HTERT RPE-1 (cell line): ENCODE data around the gene NPPB.

ENCODE experiments used
- in situ Hi-C: fragments of 300-500 bp; cut with MboI; formaldehyde crosslinking; loops from 4 replicates; pipeline ENCODE4 v1.14.3; 2020; ENCODE audit warnings: low sequenced_read_pairs

NPPB gene

GRCh38 chr1:11858968-11859871, 475 bp upstream of the NPPB start:
- in situ Hi-C loops: no loop called here

- in situ Hi-C loops: no loop called here
Measured at GRCh38 chr1:11858158-11858557, 587 bp downstream of the NPPB start.

GRCh38 chr1:11857164-11857851, 1.4 kb downstream of the NPPB start:
- in situ Hi-C loops: no loop called here

DNA sequence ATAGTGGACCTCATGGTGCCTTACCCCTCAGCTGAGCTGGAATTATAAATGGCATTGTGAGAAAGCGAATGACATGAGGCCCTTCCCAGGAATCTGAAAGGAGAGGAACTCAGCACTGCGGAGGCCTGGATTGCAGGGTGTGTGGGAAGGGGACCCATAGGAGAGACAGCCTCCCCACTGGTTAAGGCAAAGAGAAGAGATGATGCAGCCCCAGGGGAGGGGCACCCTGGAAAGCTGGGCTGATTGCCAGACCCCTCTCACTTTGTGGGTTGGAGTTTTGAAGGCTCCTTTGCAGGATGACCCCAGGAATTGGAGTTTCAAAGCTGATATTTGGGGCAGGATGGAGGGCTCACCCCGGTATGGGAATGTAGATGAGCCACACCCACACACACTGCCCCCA, 2.0 kb downstream of the NPPB start:
- in situ Hi-C loops: no loop called here

- in situ Hi-C loops: no loop called here
Measured at GRCh38 chr1:11855430-11855829, 3.3 kb downstream of the NPPB start.

DNA sequence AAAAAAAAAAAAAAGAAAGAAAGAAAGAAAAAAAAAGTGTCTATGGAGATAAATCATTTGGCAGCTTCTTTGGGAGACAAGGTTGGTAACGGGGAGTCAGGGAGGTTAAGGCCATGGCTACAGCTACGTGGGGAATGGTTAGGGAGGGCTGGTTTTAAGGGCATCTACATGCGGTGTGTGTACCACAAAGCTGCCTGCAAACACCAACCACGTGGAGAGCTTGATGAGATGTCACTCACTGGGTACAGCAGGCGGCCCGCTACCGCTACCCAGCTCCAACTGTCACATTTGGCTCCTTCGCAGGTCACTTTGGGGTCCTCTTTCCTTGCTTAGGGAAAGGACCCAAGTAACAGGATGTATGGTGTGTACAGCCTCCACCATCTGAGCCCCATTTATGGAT, 4.2 kb downstream of the NPPB start:
- in situ Hi-C loops: no loop called here

- in situ Hi-C loops: no loop called here
Measured at GRCh38 chr1:11851180-11851579, 7.6 kb downstream of the NPPB start.

- in situ Hi-C loops: no loop called here
Measured at GRCh38 chr1:11850156-11850555, 8.6 kb downstream of the NPPB start.

DNA sequence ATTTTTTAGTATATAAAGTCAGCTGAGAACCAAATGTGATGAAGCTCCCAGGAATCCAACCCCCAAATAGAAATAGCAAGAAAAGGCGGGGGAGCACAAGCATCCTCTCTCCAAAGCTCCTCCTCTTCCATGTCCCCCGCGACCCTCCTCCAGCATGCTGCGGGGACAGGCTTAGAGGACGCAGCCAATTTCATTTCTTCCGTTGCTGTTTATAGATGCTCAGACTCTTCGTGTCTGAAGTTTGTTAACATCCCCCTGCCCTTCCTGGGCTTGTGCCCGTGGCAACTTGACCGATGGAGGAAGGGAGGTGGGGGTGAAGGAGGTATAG, 10.4 kb downstream of the NPPB start:
- in situ Hi-C loops: no loop called here

GRCh38 chr1:11847667-11848372, 10.9 kb downstream of the NPPB start, which contains the start of gene NPPA:
Gene NPPA, minus strand, starts transcription at chr1:11847783. Its CDS starts 99 bp downstream, at chr1:11847684.
- in situ Hi-C loops: no loop called here

DNA sequence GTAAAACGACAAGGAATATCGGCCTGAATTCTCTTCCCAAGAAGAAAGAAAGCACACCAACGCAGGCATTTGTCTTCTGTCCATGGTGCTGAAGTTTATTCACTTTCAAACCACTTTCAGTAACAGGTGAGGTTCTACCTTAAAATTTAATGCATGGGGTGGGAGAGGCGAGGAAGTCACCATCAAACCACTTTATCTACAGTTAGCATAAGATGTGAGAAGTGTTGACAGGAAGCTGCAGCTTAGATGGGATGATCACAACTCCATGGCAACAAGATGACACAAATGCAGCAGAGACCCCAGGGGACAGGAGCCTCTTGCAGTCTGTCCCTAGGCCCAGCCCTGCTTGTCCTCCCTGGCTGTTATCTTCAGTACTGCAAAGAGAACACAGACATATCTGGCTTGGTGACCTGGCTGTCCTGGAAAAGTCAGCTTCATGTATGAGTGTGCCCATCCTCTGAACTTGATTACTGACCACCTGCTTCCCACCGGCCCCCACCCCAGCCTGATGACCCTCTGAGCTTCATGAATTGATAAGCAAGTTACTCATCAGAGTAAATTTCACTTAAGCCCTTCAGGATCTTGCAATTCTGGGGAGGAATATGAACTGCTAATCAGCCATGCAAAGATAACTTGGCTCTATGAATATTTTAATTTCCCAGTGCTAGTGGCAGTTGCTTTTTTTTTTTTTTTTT, 13.0 kb downstream of the NPPB start:
- in situ Hi-C loops: no loop called here

DNA sequence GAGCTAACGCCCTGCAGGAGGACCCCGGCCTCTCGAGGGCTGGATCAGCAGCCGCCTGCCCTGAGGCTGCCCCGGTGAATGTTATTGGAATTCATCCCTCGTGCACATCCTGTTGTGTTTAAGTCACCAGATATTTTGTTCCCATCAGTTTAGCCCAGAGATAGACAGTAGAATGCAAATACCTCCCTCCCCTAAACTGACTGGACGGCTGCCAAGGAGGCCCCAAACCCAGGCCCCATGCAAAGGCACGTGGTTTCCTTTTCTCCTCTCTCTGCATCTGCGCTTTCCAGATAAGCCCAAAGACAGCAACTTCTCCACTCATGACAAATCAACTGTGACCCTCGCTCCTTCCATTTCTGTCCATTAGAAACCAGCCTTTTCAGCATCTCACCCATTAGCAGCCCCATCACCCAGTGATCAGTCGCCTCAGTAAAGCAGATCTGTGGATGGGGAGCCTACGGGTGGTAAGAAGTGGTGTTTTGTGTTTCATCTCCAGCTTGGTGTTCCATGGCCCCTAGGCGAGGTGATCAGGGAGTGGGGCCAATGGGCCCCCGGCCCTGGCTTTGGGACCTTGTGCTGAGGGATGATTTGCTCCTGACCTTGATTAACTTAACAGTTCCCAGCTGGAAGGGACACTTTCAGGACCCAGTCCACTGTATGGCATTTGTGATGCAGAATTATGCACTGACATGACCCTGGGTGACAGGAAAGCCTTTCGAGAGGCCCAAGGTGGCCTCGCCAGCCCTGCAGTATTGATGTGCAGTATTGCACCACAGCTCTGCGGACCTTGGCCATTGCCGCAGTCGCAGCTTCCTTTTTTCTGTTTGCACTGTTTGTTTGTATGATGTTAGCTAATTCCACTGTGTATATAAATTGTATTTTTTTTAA, 16.3 kb downstream of the NPPB start:
- in situ Hi-C loops: no loop called here

- in situ Hi-C loops: no loop called here
Measured at GRCh38 chr1:11841245-11842153, 17.2 kb downstream of the NPPB start.

DNA sequence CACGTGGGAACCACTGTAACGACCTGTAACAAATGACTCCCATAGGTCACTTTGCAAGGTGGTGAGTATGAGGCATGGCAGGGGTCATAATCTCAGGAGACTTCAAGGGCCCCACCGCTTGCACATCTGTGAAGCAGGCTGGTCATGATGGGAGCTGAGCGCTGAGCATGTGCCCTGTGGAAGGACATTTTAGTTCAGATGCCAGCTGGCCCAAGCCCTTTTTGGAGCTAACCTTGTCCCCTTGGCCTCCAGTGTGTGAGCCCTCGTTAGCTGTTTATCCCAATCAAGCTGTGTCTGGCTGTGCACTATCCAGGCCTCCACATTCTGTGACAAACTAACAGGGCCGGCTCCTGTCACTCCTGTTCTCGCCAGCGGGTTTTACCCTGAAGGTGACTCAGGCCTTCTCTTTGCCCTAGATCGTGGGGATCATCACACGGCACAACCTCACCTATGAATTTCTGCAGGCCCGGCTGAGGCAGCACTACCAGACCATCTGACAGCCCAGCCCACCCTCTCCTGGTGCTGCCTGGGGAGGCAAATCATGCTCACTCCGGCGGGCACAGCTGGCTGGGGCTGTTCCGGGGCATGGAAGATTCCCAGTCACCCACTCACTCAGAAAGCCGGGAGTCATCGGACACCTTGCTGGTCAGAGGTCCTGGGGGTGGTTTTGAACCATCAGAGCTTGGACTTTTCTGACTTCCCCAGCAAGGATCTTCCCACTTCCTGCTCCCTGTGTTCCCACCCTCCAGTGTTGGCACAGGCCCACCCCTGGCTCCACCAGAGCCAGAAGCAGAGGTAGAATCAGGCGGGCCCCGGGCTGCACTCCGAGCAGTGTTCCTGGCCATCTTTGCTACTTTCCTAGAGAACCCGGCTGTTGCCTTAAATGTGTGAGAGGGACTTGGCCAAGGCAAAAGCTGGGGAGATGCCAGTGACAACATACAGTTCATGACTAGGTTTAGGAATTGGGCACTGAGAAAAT, 18.7 kb downstream of the NPPB start:
- in situ Hi-C loops: no loop called here

GRCh38 chr1:11838349-11839272, 20.1 kb downstream of the NPPB start:
- in situ Hi-C loops: no loop called here

DNA sequence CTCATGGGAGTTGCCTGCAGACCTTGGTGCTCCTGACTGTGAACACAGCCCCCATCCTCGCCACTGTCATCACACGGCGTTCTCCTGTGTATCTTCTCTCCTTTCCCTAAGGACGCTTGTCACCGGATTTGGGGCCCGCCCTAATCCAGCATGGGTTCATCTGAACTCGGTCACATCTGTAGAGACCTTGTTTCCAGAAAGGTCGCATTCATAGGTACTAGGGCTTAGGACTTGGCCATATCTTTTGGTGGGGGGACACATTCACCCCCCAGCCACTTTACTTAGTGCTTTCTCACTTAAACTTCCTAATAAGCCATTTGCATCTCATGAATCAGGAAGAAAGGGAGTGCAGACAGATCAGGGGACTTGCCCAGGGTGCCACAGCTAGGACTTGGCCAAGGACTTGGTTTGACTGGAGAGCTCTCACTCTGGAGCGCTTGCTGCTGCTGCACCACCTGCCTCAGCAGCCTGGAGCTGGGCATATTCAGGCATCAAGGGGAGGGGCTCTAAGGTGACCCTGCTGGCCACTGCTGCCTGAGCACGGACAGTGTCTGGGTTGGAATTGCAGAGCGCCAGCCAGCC, 20.9 kb downstream of the NPPB start:
- in situ Hi-C loops: no loop called here
